HepG2 (cell line): ENCODE measurements around the gene SCP2. TPM values are rescaled to one million over a fixed set of nuclear protein-coding genes. Genes with fewer than 3 reads are reported as not detected.

ENCODE experiments used
- DMAP1 ChIP-seq: IDR thresholded peaks from 2 replicates; pipeline ENCODE4 v1.6.1; 2016
- FOXK2 ChIP-seq: fragments of 450-650 bp; IDR thresholded peaks from 2 replicates; pipeline ENCODE4 v1.6.1; 2016
- GZF1 ChIP-seq: sonication (generic); formaldehyde crosslinking; IDR thresholded peaks from 2 replicates; pipeline ENCODE4 v1.5.1; 2020; ENCODE audit warnings: mild to moderate bottlenecking, missing genetic modification reagents
- MTA1 ChIP-seq: sonication (generic); formaldehyde crosslinking; IDR thresholded peaks from 2 replicates; pipeline ENCODE4 v1.4.0; 2020; ENCODE audit warnings: missing genetic modification reagents, mild to moderate bottlenecking, borderline replicate concordance
- NFIC ChIP-seq: IDR thresholded peaks from 2 replicates; pipeline ENCODE4 v1.6.1; 2012; ENCODE audit warnings: mild to moderate bottlenecking, low read length, inconsistent platforms
- PHB2 ChIP-seq: fragments of 450-650 bp; IDR thresholded peaks from 2 replicates; pipeline ENCODE4 v1.6.1; 2018; ENCODE audit not compliant: partially characterized antibody
- PHF20 ChIP-seq: sonication (generic); formaldehyde crosslinking; IDR thresholded peaks from 2 replicates; pipeline ENCODE4 v1.5.0; 2020; ENCODE audit warnings: mild to moderate bottlenecking, missing genetic modification reagents
- SALL1 ChIP-seq: sonication (generic); formaldehyde crosslinking; IDR thresholded peaks from 2 replicates; pipeline ENCODE4 v1.8.0; 2022; ENCODE audit warnings: mild to moderate bottlenecking, missing genetic modification reagents
- SMC3 ChIP-seq: IDR thresholded peaks from 2 replicates; pipeline ENCODE4 v1.6.1; 2011; ENCODE audit warnings: low read length, improper control_type of control experiment
- ZBTB42 ChIP-seq: sonication (generic); formaldehyde crosslinking; IDR thresholded peaks from 2 replicates; pipeline ENCODE4 v1.5.0; 2020; ENCODE audit warnings: mild to moderate bottlenecking, missing genetic modification reagents
- ZFX ChIP-seq: sonication (generic); formaldehyde crosslinking; IDR thresholded peaks from 2 replicates; pipeline ENCODE4 v1.4.0; 2020; ENCODE audit warnings: mild to moderate bottlenecking, low read depth, missing genetic modification reagents, moderate library complexity
- ZFYVE20 ChIP-seq: sonication (generic); formaldehyde crosslinking; IDR thresholded peaks from 2 replicates; pipeline ENCODE4 v1.8.0; 2023; ENCODE audit warnings: low read depth, mild to moderate bottlenecking, moderate library complexity, missing genetic modification reagents, borderline replicate concordance
- ZNF235 ChIP-seq: sonication (generic); formaldehyde crosslinking; IDR thresholded peaks from 2 replicates; pipeline ENCODE4 v1.8.1; 2023; ENCODE audit warnings: mild to moderate bottlenecking, missing genetic modification reagents, borderline replicate concordance
- ZNF350 ChIP-seq: sonication (generic); formaldehyde crosslinking; IDR thresholded peaks from 2 replicates; pipeline ENCODE4 v1.4.0; 2020; ENCODE audit warnings: mild to moderate bottlenecking, low read depth, missing genetic modification reagents, borderline replicate concordance
- ZNF546 ChIP-seq: sonication (generic); formaldehyde crosslinking; conservative IDR thresholded peaks from 2 replicates; pipeline ENCODE4 v1.8.1; 2023; ENCODE audit warnings: mild to moderate bottlenecking, missing genetic modification reagents
- polyA plus RNA-seq, 8 experiments: library from polyadenylated mRNA; depleted of rRNA in 3 of 8; stranded (reverse) in 7 of 8; unstranded in 1 of 8; fragments of >200 nt; fragmentation: Illumina TruSeq in 4 of 8; extraction: Trizol in 4 of 8; gene quantifications; 2 replicates each; pipeline versions ENCODE4 v1.2.1 to v1.2.3, GENCODE V29; 2011 to 2016; ENCODE audit warnings: low read depth in 4 of 8, missing spikeins in 1 of 8, mixed read lengths in 1 of 8; ENCODE audit not compliant: insufficient read depth in 1 of 8
- total RNA-seq, 5 experiments: library from RNA; depleted of rRNA; stranded (reverse); fragments of >200 nt; fragmentation: Illumina TruSeq; extraction: Trizol; gene quantifications; 2 replicates each; pipeline ENCODE4 v1.2.3, GENCODE V29; 2016; ENCODE audit warnings: low read depth in 1 of 5
- TF ChIP-seq, protein P1 (sequence below): sonication (generic); formaldehyde crosslinking; IDR thresholded peaks from 2 replicates; pipeline ENCODE4 v1.8.1; 2023; ENCODE audit warnings: mild to moderate bottlenecking, missing genetic modification reagents
- TF ChIP-seq, protein P2 (sequence below): sonication (generic); formaldehyde crosslinking; IDR thresholded peaks from 2 replicates; pipeline ENCODE4 v1.9.0; 2022; ENCODE audit warnings: missing genetic modification reagents, mild to moderate bottlenecking, borderline replicate concordance
- TF ChIP-seq, protein P3 (sequence below): sonication (generic); formaldehyde crosslinking; IDR thresholded peaks from 2 replicates; pipeline ENCODE4 v1.4.0; 2020; ENCODE audit warnings: mild to moderate bottlenecking, low read depth, missing genetic modification reagents
- TF ChIP-seq, protein P4 (sequence below): sonication (generic); formaldehyde crosslinking; IDR thresholded peaks from 2 replicates; pipeline ENCODE4 v1.5.0; 2020; ENCODE audit warnings: mild to moderate bottlenecking, missing genetic modification reagents, borderline replicate concordance

The SCP2 gene
- total and polyA plus RNA-seq, 2 of the 13 experiments (the other 11 are each of a cell fraction or from before 2014, with no cell fraction given) = 59.0 to 133 TPM

DNA sequence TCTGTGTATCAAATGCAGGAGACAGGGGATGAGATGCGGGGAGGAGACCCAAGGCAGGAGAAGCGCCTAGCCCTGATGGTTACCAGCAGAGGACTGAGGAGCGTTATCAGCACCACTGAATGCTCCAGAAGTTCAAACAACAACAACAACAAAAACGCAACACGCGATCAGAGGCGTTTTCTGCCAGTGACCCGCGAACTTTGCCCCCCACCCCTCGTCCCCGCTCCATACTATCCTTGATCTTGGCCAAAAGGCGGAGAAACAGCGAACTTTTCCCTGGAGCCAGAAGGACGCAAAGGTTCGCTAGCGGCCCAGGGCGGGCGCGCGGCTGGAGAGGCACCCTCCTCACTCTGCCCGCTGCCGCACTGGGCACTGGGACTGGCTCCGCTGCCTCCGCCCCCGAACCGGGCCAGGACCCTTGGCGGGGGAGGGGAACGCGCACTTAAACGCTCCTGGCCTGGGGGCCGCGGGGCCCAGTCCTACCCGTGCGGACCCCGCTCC, 6.2 kb upstream of the SCP2 start (continued):
- TF ChIP-seq ZFYVE20 (CRISPR knock-in tag) (no peak), ZNF235 (CRISPR knock-in tag) (no peak), ZNF546 (CRISPR knock-in tag) (peak; percentile 75; the same call in 1 of the 2 replicates), ZFX (CRISPR knock-in tag) (no peak), ZBTB42 (CRISPR knock-in tag) (no peak), NFIC (no peak), SMC3 (no peak), MTA1 (CRISPR knock-in tag) (no peak), GZF1 (no peak), SALL1 (CRISPR knock-in tag) (peak; percentile 50), FOXK2 (0 out of 2 replicates have a peak, but pooled peaks have one; percentile 12), PHB2 (no peak), PHF20 (CRISPR knock-in tag) (no peak), ZNF350 (CRISPR knock-in tag) (no peak; the same call in 1 of the 2 replicates), DMAP1 (0 out of 2 replicates have a peak, but pooled peaks have one; percentile 19)
- TF ChIP-seq, protein P1, sequence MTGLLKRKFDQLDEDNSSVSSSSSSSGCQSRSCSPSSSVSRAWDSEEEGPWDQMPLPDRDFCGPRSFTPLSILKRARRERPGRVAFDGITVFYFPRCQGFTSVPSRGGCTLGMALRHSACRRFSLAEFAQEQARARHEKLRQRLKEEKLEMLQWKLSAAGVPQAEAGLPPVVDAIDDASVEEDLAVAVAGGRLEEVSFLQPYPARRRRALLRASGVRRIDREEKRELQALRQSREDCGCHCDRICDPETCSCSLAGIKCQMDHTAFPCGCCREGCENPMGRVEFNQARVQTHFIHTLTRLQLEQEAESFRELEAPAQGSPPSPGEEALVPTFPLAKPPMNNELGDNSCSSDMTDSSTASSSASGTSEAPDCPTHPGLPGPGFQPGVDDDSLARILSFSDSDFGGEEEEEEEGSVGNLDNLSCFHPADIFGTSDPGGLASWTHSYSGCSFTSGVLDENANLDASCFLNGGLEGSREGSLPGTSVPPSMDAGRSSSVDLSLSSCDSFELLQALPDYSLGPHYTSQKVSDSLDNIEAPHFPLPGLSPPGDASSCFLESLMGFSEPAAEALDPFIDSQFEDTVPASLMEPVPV (CRISPR knock-in tag) = no peak
- TF ChIP-seq, protein P2, sequence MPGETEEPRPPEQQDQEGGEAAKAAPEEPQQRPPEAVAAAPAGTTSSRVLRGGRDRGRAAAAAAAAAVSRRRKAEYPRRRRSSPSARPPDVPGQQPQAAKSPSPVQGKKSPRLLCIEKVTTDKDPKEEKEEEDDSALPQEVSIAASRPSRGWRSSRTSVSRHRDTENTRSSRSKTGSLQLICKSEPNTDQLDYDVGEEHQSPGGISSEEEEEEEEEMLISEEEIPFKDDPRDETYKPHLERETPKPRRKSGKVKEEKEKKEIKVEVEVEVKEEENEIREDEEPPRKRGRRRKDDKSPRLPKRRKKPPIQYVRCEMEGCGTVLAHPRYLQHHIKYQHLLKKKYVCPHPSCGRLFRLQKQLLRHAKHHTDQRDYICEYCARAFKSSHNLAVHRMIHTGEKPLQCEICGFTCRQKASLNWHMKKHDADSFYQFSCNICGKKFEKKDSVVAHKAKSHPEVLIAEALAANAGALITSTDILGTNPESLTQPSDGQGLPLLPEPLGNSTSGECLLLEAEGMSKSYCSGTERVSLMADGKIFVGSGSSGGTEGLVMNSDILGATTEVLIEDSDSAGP (CRISPR knock-in tag) = 0 out of 2 replicates have a peak, but pooled peaks have one; percentile 85
- TF ChIP-seq, protein P3, sequence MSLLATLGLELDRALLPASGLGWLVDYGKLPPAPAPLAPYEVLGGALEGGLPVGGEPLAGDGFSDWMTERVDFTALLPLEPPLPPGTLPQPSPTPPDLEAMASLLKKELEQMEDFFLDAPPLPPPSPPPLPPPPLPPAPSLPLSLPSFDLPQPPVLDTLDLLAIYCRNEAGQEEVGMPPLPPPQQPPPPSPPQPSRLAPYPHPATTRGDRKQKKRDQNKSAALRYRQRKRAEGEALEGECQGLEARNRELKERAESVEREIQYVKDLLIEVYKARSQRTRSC = no peak
- TF ChIP-seq, protein P4, sequence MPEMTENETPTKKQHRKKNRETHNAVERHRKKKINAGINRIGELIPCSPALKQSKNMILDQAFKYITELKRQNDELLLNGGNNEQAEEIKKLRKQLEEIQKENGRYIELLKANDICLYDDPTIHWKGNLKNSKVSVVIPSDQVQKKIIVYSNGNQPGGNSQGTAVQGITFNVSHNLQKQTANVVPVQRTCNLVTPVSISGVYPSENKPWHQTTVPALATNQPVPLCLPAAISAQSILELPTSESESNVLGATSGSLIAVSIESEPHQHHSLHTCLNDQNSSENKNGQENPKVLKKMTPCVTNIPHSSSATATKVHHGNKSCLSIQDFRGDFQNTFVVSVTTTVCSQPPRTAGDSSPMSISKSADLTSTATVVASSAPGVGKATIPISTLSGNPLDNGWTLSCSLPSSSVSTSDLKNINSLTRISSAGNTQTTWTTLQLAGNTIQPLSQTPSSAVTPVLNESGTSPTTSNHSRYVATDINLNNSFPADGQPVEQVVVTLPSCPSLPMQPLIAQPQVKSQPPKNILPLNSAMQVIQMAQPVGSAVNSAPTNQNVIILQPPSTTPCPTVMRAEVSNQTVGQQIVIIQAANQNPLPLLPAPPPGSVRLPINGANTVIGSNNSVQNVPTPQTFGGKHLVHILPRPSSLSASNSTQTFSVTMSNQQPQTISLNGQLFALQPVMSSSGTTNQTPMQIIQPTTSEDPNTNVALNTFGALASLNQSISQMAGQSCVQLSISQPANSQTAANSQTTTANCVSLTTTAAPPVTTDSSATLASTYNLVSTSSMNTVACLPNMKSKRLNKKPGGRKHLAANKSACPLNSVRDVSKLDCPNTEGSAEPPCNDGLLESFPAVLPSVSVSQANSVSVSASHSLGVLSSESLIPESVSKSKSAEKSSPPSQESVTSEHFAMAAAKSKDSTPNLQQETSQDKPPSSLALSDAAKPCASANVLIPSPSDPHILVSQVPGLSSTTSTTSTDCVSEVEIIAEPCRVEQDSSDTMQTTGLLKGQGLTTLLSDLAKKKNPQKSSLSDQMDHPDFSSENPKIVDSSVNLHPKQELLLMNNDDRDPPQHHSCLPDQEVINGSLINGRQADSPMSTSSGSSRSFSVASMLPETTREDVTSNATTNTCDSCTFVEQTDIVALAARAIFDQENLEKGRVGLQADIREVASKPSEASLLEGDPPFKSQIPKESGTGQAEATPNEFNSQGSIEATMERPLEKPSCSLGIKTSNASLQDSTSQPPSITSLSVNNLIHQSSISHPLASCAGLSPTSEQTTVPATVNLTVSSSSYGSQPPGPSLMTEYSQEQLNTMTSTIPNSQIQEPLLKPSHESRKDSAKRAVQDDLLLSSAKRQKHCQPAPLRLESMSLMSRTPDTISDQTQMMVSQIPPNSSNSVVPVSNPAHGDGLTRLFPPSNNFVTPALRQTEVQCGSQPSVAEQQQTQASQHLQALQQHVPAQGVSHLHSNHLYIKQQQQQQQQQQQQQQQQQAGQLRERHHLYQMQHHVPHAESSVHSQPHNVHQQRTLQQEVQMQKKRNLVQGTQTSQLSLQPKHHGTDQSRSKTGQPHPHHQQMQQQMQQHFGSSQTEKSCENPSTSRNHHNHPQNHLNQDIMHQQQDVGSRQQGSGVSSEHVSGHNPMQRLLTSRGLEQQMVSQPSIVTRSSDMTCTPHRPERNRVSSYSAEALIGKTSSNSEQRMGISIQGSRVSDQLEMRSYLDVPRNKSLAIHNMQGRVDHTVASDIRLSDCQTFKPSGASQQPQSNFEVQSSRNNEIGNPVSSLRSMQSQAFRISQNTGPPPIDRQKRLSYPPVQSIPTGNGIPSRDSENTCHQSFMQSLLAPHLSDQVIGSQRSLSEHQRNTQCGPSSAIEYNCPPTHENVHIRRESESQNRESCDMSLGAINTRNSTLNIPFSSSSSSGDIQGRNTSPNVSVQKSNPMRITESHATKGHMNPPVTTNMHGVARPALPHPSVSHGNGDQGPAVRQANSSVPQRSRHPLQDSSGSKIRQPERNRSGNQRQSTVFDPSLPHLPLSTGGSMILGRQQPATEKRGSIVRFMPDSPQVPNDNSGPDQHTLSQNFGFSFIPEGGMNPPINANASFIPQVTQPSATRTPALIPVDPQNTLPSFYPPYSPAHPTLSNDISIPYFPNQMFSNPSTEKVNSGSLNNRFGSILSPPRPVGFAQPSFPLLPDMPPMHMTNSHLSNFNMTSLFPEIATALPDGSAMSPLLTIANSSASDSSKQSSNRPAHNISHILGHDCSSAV (CRISPR knock-in tag) = no peak
